Gastrocnemius medialis (tissue), 4 donors: Measurements from ENCODE around the gene RTN4RL1. TPM values are rescaled to one million over a fixed set of nuclear protein-coding genes. Genes with fewer than 3 reads are reported as not detected.

ENCODE experiments used
- ATAC-seq, 2 donors: fragments of 150-250 bp; one replicate each; pipeline ENCODE4 v1.9.1; 2016
- DNase-seq, 2 donors: peaks; one replicate each; pipeline ENCODE4 v3.0.0-alpha.2; 2019
- H3K27ac ChIP-seq, 4 donors: fragments of 200-600 bp; sonication (generic); 1 replicate in 1 of 4; 2 replicates in 3 of 4; pipeline ENCODE4 v1.5.1; 2016 to 2018; ENCODE audit warnings: mild to moderate bottlenecking in 2 of 4, moderate library complexity in 1 of 4
- H3K27me3 ChIP-seq, 3 donors: fragments of 200-600 bp; sonication (generic) in 2 of 3; 1 replicate in 1 of 3; 2 replicates in 2 of 3; pipeline versions ENCODE4 v1.5.1 to v1.6.0; 2016 to 2019; ENCODE audit warnings: mild to moderate bottlenecking in 1 of 3, moderate library complexity in 1 of 3
- H3K36me3 ChIP-seq, 2 donors: fragments of 200-600 bp; sonication (generic) in 1 of 2; one replicate each; pipeline ENCODE4 v1.5.1; 2017 to 2018
- H3K4me1 ChIP-seq, 2 donors: fragments of 200-600 bp; sonication (generic) in 1 of 2; one replicate each; pipeline ENCODE4 v1.5.1; 2016 to 2017; ENCODE audit warnings: mild to moderate bottlenecking in 2 of 2
- H3K4me3 ChIP-seq, 4 donors: fragments of 200-600 bp; sonication (generic) in 3 of 4; 1 replicate in 1 of 4; 2 replicates in 3 of 4; pipeline ENCODE4 v1.5.1; 2016 to 2019; ENCODE audit warnings: mild to moderate bottlenecking in 2 of 4
- H3K9me3 ChIP-seq, 3 donors: fragments of 200-600 bp; sonication (generic) in 2 of 3; 1 replicate in 1 of 3; 2 replicates in 2 of 3; pipeline ENCODE4 v1.5.1; 2016 to 2019
- POLR2A ChIP-seq, 2 donors: fragments of 450-650 bp; IDR thresholded peaks; one replicate each; pipeline ENCODE4 v1.6.1; 2017; ENCODE audit warnings: antibody characterized with exemption in 2 of 2, mild to moderate bottlenecking in 2 of 2, moderate library complexity in 2 of 2
- in situ Hi-C, 4 donors: fragments of 200-750 bp; cut with MboI; loops; one replicate each; pipeline versions ENCODE4 v1.15.0 to v1.8.0; 2017; ENCODE audit warnings: low sequenced_read_pairs in 4 of 4
- intact Hi-C: fragments of 100-400 bp; cut with DNase I; formaldehyde crosslinking; loops from one replicate; pipeline ENCODE4 v1.15.1; 2023; ENCODE audit warnings: low total_unique reads
- total RNA-seq, 4 donors: library from RNA; depleted of rRNA; stranded (reverse); fragments of >200 nt; gene quantifications; one replicate each; pipeline versions ENCODE4 v1.1.0 to v1.2.3, GENCODE V29; 2016
- TF ChIP-seq, protein P1 (sequence below), 5 experiments: fragments of 450-650 bp in 3 of 5; fragments of 200-600 bp in 2 of 5; sonication (generic) in 2 of 5; IDR thresholded peaks in 4 of 5; conservative IDR thresholded peaks in 1 of 5; 1 replicate in 4 of 5; 2 replicates in 1 of 5; pipeline ENCODE4 v1.5.1; 2016 to 2019; ENCODE audit warnings: antibody characterized with exemption in 5 of 5, mild to moderate bottlenecking in 3 of 5, moderate library complexity in 3 of 5

Gene RTN4RL1
- total RNA-seq, 4 donors from 2014 or later: 0.31 to 1.7 (median 1.2) TPM

DNA sequence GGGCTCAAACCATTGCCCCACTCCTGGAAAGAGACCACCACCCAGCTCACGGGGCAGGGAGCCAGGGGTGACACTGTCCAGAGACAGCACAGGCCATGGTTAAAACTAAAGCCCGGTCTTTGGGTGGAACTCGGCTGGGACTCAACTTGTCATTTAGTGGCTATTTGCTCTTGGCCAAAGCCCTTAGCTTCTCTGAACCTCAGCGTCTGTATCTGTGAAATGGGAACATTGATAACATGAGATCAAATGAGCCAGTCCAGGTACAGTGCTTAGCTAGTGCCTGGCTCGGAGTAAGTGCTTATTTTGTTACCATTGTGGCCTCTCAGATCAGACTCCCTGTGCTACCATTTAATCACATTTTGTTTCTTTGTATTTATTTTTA, 48.5 kb downstream of the RTN4RL1 start:
- H3K4me1 ChIP-seq: peaks cover 9 to 11% of the 10 kb centered on the region in 2 donors
- peaks cover 7 to 21% (median 13%) of the 10 kb centered on the region in 3 donors for H3K27me3 ChIP-seq
- H3K9me3 ChIP-seq: no peaks in the 10 kb centered on the region
- intact Hi-C loops (no loop called here), in situ Hi-C loops (no loop called here)
- no peak overlapping the region for H3K27ac ChIP-seq
- TF ChIP-seq POLR2A (IDR thresholded peaks at IDR 0.05): no peak
- TF ChIP-seq, protein P1, sequence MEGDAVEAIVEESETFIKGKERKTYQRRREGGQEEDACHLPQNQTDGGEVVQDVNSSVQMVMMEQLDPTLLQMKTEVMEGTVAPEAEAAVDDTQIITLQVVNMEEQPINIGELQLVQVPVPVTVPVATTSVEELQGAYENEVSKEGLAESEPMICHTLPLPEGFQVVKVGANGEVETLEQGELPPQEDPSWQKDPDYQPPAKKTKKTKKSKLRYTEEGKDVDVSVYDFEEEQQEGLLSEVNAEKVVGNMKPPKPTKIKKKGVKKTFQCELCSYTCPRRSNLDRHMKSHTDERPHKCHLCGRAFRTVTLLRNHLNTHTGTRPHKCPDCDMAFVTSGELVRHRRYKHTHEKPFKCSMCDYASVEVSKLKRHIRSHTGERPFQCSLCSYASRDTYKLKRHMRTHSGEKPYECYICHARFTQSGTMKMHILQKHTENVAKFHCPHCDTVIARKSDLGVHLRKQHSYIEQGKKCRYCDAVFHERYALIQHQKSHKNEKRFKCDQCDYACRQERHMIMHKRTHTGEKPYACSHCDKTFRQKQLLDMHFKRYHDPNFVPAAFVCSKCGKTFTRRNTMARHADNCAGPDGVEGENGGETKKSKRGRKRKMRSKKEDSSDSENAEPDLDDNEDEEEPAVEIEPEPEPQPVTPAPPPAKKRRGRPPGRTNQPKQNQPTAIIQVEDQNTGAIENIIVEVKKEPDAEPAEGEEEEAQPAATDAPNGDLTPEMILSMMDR (IDR thresholded peaks at IDR 0.05 in 4 of 5, conservative IDR thresholded peaks at IDR 0.05 in 1 of 5): no peak
- no peak for ATAC-seq
- no peak for DNase-seq
- H3K4me3 ChIP-seq: no peak overlapping the region
- no peaks in the 10 kb centered on the region for H3K36me3 ChIP-seq

DNA sequence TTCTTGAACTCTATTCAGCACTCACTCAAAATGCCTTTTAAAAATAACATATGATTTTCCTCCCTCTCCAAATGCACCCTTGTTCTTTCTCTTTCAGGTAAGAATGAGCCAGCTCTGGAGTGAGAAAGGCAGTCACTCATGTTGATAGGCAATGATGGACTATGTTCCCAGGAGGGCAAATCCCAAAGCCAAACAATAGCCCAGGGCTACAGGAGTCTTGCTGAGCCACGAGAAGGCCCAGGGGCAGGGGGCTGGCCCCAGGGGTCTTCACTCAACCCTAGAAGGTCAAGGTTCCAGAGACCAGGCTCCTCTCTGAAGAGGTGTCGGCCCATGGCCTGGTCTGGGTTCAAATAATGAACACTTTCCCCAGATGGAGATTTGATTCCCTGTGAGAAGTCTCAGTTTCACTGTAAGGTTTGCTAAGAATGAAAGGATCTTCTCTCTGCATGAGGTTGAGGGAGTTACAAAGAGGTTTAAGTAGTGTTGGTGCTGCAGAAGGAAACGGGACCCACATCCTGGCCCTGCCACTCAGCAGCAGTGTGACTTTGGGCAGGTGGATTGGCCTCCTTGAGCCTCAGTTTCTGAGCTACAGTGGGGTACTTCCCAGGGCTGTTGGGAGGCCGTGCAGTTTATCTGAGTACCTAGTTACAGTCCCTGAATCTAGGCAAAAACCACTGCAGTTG, 49.0 kb downstream of the RTN4RL1 start:
- Histone ChIP-seq H3K27ac (no peak overlapping the region), H3K4me3 (no peak overlapping the region), H3K9me3 (no peaks in the 10 kb centered on the region), H3K4me1 (peaks cover 9 to 11% of the 10 kb centered on the region in 2 donors), H3K27me3 (peaks cover 7 to 21% (median 13%) of the 10 kb centered on the region in 3 donors), H3K36me3 (no peaks in the 10 kb centered on the region)
- no peak for ATAC-seq
- no peak for TF ChIP-seq POLR2A (IDR thresholded peaks at IDR 0.05)
- TF ChIP-seq, protein P1 (IDR thresholded peaks at IDR 0.05 in 4 of 5, conservative IDR thresholded peaks at IDR 0.05 in 1 of 5): no peak
- intact Hi-C loops (no loop called here), in situ Hi-C loops (no loop called here)
- no peak for DNase-seq

DNA sequence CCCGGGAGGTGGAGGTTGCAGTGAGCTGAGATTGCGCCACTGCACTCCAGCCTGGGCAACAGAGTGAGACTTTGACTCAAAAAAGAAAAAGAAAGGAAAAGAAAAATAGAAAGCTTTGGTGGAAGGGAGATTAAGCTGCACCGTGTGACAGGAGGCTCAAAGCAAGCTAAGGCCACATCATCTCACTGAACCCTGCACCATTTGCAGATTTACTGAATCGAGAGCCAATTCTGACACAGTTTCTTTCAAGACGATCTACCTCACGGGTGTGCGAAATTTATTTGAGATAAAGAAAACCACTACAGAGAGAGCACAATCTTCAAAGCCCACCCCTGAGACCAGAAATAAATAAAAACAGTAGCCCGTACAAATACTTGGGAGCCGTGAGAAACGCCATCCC, 49.6 kb downstream of the RTN4RL1 start:
- no peaks in the 10 kb centered on the region for H3K36me3 ChIP-seq
- intact Hi-C loops (no loop called here), in situ Hi-C loops (no loop called here)
- H3K27ac ChIP-seq: no peak overlapping the region
- no peak for DNase-seq
- no peaks in the 10 kb centered on the region for H3K9me3 ChIP-seq
- H3K27me3 ChIP-seq: peaks cover 7 to 21% (median 13%) of the 10 kb centered on the region in 3 donors
- TF ChIP-seq, protein P1 (IDR thresholded peaks at IDR 0.05 in 4 of 5, conservative IDR thresholded peaks at IDR 0.05 in 1 of 5): no peak
- no peak for TF ChIP-seq POLR2A (IDR thresholded peaks at IDR 0.05)
- H3K4me1 ChIP-seq: peaks cover 9 to 11% of the 10 kb centered on the region in 2 donors
- H3K4me3 ChIP-seq: no peak overlapping the region
- no peak for ATAC-seq

DNA sequence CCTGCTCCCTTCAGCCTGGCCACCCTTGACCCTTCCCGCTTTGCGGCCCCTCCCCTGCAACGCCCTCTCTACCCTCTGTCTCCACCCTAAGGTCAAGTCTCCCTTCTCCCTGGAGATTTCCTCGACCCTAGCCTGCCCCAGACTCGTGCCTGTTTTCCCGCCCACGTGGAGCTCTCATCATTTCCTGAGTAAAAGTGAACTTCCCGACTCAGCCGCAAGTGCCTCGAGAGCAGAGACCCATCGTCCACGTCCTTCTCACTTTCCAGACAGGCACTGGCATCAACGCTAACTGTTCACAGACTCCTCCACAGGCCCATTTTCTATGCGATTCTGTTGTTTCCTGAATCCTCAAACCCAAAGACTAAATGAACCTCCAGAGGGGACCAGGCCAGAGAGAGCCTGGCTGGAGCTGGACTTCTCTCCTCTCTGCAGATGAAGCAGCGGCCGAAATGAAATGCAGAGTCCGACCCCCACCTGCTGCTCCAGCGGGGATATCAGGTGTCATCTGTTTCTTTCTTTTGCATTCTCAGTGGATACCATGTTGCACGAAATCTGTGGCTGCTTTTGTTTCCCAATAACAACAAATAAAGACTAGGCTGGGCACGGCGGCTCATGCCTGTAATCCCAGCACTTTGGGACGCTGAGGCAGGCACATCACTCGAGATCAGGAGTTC, 52.5 kb downstream of the RTN4RL1 start:
- Histone ChIP-seq H3K4me1 (peaks cover 15 to 20% of the 10 kb centered on the region in 2 donors), H3K4me3 (no peak overlapping the region), H3K9me3 (no peaks in the 10 kb centered on the region), H3K27me3 (peaks cover 7 to 13% (median 11%) of the 10 kb centered on the region in 3 donors), H3K36me3 (no peaks in the 10 kb centered on the region), H3K27ac (peak overlapping the region in 2 of 4 donors; percentile 8 to 23)
- no peak for ATAC-seq
- in situ Hi-C loops: no loop called here
- DNase-seq: no peak
- intact Hi-C loops: no loop called here
- TF ChIP-seq POLR2A (IDR thresholded peaks at IDR 0.05): no peak
- TF ChIP-seq, protein P1 (IDR thresholded peaks at IDR 0.05 in 4 of 5, conservative IDR thresholded peaks at IDR 0.05 in 1 of 5): no peak
